AG09309 (cell line): ENCODE results near the gene NSMF.
"Not testable (repeated sequence)": the region's sequence is repeated elsewhere in the genome, so short reads cannot be mapped to it uniquely, and the experiment has no call there.

ENCODE experiments used
- DNase-seq: peaks from one replicate; pipeline ENCODE4 v3.0.0-alpha.2; 2010; ENCODE audit warnings: low read depth
- H3K4me3 ChIP-seq: 2 replicates; pipeline ENCODE4 v1.5.1; 2011; ENCODE audit warnings: mild to moderate bottlenecking, low read depth, low read length, moderate library complexity; ENCODE audit not compliant: control insufficient read depth
- TF ChIP-seq, protein P1 (sequence below): IDR thresholded peaks from 2 replicates; pipeline ENCODE4 v1.5.1; 2011; ENCODE audit warnings: mild to moderate bottlenecking, low read depth, low read length, inconsistent platforms; ENCODE audit not compliant: insufficient read depth, control insufficient read depth; ENCODE audit errors: missing control alignments

Gene NSMF

DNA sequence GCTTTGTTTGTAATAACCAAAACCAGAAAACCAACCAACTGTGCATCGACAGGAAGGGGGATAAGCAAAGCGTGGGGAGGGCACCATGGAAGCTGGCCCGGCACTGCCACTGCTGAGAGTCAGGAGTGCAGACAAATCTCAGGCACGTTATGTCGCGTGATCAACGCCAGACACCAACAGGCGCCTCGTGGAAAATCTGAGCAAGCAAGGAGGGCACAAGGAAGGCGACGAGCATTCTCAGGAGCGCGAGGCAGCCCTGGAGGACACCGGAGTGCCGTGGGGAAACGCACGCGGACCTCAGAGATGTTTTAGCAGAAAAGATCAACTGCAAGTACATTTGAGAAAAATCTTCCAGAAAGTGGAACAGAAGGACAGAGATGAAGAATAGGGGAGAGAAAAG is 15.1 kb upstream of the NSMF start:
- no peak for DNase-seq
- H3K4me3 ChIP-seq: no peak overlapping the region
- TF ChIP-seq, protein P1, sequence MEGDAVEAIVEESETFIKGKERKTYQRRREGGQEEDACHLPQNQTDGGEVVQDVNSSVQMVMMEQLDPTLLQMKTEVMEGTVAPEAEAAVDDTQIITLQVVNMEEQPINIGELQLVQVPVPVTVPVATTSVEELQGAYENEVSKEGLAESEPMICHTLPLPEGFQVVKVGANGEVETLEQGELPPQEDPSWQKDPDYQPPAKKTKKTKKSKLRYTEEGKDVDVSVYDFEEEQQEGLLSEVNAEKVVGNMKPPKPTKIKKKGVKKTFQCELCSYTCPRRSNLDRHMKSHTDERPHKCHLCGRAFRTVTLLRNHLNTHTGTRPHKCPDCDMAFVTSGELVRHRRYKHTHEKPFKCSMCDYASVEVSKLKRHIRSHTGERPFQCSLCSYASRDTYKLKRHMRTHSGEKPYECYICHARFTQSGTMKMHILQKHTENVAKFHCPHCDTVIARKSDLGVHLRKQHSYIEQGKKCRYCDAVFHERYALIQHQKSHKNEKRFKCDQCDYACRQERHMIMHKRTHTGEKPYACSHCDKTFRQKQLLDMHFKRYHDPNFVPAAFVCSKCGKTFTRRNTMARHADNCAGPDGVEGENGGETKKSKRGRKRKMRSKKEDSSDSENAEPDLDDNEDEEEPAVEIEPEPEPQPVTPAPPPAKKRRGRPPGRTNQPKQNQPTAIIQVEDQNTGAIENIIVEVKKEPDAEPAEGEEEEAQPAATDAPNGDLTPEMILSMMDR: no peak

DNA sequence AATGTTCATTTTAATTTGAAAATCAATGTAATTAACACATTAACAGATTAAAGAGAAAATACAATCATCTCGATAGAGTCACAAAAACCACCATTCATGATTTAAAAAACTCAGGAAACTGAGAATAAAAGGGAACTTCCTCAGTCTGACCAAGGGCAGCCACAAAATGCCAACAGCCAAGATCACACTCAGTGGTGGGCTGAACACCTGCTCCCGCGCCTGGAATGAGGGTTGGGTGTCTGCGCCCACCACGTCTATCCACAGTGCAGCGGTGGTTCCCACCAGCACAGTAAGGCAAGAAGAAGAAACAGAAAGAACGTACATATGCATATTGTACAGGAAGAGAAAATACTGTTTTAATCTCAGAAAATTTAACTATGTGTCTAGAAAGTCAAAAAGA is 11.7 kb upstream of the NSMF start:
- TF ChIP-seq, protein P1: no peak
- no peak overlapping the region for H3K4me3 ChIP-seq
- no peak for DNase-seq

DNA sequence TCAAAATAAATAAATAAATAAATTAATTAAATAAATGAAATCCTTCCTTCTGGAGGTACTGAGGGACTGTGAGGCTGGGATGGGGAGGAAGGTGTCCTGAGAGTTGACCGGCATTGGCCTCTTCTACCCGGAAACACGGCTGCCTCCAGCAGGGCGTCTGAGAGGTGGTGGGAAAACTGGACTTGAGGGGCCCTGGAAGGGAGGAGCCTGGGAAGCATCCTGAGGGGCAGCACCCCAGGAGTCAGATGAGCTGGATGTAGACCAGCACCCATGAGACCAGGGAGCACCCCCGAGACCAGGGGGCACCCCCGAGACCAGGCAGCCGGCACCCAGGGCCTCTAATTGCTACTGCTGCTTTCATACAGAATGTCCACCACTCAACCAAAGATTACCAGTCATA is 8.8 kb upstream of the NSMF start:
- no peak overlapping the region for H3K4me3 ChIP-seq
- no peak for DNase-seq
- TF ChIP-seq, protein P1: no peak

DNA sequence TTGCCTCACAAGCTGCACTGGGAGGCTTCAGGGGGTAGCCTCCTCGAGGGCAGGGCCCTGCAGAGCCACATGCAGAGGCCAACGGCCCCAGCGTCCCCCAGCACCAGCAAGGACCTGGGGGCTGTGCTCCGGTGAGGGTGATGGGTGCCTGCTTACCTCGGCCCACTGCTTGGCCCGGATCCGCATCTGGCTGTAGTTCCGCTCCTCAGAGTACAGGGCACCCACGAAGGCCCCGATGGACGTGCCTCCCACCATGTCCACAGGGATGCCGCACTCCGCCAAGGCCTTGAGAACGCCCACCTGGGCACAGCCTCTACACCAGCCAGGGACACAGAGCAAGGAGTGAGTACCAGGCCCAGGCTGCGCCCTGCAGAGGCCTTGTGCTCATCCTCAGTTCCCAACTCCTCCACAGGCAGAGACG is 8.0 kb upstream of the NSMF start:
- TF ChIP-seq, protein P1: no peak
- H3K4me3 ChIP-seq: no peak overlapping the region
- no peak for DNase-seq

DNA sequence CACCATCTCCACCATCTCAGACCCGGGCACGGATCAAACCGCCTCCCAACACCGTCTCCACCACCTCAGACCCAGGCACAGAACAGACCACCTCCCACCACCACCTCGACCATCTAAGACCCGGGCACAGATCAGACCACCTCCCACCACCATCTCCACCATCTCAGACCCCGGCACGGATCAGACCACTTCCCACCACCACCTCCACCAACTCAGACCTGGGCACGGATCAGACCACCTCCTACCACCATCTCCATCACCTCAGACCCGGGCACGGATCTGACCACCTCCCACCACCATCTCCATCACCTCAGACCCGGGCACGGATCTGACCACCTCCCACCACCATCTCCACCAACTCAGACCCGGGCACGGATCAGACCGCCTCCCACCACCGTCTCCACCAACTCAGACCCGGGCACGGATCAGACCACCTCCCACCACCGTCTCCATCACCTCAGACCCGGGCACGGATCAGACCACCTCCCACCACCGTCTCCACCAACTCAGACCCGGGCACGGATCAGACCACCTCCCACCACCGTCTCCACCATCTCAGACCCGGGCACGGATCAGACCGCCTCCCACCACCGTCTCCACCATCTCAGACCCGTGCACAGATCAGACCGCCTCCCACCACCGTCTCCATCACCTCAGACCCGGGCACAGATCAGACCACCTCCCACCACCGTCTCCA is 7.4 kb upstream of the NSMF start:
- DNase-seq, H3K4me3 ChIP-seq: not testable (repeated sequence)

DNA sequence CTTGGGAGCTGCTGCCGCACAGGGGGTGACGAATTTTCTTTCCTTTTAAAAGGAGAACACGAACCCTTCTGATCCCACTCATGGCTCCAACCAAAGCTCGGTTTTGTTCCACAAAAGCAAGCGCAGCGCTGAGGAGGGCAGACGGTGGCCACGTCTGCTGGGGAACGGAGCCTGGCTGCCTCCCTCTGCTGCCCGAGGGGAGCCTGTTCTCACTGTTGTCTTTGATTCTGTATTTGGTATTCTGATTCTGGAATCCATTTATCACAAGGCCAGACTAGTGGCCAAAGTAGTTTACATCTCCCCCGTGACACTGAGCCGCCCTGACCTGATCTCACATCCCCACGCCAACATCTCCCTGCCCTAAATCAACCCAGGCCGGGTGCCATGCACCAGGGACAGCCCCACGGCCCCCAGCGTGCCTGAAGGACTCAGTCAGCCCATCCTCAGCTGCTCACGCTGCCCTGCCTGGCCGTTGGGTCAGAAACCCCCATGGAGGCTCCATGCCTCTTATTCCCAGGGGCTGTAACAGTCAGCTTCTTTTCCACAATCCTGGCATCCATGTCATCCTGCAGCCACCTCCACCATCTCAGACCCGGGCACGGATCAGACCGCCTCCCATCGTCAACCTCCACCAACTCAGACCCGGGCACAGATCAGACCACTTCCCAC is 6.7 kb upstream of the NSMF start:
- H3K4me3 ChIP-seq: no peak overlapping the region
- no peak for DNase-seq
- TF ChIP-seq, protein P1: no peak

DNA sequence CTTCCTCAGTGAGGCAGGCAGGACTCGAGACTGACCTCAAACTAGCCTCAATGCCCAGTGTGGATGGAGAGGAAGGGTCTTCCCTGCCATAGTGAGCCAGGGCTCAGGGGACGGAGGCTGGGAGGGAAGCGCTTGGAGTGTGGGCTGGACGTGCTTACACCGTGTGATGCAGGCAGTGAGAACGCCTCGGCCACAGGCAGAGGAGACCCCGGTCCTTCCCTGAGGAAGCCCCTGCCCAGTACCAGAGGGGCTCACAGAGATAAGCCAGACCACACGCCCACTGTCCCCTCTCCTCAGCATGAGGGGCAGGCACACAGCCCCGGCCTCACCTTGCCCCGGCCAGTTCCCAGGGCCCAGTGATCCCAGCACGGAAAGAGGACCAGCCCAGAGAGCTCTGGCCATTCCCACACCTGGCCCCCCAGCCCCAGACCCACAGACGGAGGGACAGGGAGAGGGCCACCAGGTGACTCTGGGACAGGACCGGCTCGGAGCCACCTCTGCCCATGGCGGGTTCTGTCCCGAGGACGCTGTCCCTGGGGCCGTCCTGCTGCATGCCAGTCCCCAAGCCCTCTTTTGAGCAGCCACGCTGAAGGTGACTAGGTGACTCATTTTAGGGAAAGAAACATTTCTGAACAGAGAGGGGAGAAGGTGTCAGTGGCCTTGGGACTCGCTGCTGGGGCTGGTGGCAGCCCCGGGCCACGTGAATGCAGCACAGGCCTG is 6.0 kb upstream of the NSMF start:
- TF ChIP-seq, protein P1: no peak
- H3K4me3 ChIP-seq: no peak overlapping the region
- DNase-seq: no peak
